Medulla oblongata (tissue), 1 donor: Measurements from ENCODE around the gene MC4R.
"Not testable (repeated sequence)": the region's sequence is repeated elsewhere in the genome, so short reads cannot be mapped to it uniquely, and the experiment has no call there.

Experiments
- DNase-seq: peaks from one replicate; pipeline ENCODE4 v3.0.0-alpha.2; 2015; ENCODE audit errors: extremely low spot score

The MC4R gene

DNA sequence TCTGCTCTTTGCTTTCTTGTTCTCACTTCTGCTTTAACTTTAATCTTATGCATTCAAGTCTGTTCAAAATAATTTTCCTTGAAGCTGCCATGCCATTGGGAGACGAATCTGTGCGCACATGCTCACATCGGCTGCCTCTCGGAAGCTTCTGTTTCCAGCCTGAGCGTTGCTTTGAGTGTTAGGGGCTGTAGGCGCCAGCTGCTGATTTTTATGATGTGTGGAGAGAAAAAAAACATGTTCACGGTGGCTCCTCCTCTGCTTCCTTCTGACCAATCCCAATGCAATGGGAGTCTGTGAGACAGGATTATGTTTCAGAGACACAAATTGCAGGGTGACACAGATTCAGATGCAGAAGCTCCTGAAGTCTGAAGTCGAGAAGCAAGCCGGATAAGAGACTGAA is at the start of gene MC4R:
Gene MC4R, minus strand, starts transcription at position 180 of the 400 bp plus-strand sequence. CDS start 426 bp downstream, outside the sequence.
- DNase-seq: peak; percentile 24

DNA sequence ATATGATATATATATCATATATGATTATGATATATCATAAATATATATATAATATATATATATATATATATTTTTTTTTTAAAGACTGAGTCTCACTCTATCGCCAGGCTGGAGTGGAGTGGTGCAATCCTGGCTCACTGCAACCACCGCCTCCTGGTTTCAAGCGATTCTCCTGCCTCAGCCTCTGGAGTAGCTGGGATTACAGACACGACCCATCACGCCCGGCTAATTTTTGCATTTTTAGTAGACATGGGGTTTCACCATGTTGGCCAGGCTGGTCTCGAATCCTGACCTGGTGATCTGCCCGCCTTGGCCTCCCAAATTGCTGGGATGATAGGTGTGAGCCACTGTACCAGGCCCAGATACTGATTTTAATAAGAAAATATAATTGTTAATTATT is 49.7 kb upstream of the MC4R start:
- DNase-seq: not testable (repeated sequence)

DNA sequence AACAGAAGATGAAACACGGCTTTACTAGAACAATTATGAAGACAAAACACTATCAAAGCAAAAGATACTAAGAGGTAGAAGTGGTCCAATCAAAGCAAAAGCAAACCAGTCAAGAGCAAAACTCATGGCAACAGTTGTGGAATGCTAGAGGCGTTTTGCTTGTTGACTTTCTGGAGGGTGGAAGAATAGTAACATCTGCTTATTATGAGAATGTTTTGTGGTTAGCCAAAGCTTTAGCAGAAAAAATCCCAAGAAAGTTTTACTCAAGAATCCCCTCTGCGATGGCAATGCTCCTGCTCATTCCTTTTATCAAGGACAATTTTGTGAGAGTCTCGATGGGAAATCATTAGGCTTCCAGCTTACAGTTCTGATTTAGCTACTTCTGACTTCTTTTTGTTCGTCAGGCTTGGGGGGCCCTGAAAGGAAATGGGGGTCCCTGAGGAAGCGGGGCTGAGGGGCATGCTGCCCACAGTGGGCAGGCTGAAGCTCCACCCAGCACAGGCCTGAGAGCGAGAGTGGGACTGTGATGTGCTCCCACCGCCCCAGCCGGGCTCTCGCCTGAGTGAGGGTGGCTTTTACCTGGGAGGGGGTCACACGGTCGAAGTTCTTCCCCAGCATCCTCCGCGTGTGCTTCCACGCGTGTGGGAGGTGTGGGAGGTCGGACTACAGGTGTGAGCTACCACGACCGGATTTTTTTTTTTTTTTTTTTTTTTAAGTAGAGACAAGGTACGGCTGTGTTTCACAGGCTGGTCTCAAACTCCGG is 49.0 kb upstream of the MC4R start:
- no peak for DNase-seq

DNA sequence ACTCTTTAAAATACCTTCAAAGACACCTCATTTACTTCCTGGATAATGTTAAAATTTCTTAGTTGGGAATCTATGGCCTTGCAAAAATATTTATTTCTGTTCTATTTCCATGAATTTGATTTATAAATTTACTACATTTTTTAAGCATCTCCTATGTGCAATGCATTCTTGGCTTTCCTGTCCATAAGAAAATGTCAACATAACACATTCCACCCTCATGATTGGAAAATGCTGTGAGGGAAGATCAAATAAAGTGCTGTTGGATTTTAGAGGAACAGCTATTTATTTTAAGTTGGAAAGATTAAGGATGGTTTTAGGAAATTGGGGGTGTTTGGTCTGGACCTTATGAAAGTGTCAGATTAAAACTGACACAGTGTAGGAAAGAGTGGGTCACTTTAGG is 45.4 kb upstream of the MC4R start:
- no peak for DNase-seq

DNA sequence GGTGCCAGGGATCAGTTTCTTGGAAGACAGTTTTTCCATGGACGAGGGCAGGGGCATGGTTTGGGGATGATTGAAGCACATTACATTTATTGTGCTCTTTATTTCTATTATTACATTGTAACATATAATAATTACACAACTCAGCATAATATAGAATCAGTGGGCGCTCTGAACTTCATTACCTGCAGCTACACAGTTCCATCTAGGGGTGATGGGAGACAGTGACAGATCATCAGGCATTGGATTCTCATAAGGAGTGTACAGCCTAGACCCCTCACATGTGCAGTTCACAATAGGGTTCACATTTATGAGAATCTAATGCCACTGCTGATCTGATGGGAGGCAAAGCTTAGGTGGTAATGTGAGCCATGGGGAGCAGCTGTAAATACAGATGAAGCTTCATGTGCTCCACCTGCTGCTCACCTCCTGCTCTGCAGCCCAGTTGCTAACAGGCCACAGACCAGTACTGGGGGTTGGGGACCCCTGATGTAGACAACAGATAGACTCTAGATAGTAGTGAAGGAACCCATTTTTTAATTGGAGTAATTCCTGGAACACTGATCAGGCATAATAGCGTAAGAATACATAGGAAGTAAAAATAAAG is 41.5 kb upstream of the MC4R start:
- DNase-seq: no peak

DNA sequence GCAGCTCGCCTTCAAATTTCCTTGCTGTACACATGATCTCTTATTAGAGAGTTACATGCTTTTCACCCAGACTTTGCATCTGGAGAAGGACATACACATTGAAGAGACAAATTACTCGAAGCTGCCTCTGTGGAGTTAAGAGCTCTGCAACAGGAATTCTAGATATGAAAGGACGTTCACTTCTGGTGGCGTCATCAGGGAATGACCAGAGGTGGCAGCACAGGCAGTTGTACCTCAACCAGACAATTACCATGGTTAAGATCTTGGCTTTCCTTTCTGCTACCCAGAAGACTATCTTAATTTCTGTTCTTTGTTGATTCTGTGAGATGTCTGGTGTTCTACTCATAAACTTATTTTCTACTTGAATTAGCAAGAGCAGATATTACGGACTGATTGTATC is 39.1 kb upstream of the MC4R start:
- DNase-seq: no peak

DNA sequence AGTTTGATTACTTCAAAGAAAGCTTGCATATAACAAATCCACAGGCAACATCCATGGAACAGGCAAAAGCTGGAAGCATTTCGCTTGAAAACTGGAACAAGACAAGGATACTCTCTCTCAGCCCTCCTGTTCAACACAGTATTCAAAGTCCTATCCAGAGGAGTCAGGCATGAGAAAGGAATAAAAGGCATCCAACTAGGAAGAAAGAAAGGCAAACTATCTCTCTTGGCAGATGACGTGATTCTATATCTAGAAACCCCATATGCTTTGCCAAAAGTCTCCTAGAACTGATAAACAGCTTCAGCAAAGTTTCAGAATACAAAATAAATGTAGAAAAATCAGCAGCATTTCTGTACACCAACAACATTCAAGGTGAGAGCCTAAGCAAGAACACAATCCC is 34.1 kb upstream of the MC4R start:
- DNase-seq: no peak

DNA sequence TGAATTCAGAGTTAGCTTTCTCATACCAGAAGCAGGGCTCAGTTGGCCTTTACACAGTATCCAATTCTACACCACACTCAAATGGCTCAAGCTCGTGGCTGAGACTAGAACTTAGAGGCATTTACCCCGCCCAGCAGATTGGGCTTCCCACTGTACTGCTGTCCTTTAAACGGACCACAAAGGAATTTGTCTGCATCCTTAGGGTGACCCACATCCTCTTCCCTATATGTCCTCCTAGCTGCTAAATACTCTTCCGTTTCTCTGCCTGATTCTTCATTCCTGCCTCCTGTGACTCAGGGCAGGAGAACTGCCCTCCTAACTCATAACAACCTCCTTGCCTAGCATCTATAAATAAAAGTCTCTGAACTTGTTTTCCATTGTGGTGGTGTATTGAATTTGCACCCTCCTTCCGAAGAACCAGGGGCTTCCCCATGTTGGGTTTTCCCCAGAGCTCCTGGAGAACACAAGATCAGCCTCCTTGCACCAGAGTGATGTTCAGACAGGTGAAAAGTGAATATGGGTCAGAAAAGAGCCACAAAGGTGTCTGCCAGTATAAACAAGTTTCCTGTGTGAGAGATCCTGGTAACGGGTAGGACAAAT is 32.0 kb upstream of the MC4R start:
- DNase-seq: no peak

DNA sequence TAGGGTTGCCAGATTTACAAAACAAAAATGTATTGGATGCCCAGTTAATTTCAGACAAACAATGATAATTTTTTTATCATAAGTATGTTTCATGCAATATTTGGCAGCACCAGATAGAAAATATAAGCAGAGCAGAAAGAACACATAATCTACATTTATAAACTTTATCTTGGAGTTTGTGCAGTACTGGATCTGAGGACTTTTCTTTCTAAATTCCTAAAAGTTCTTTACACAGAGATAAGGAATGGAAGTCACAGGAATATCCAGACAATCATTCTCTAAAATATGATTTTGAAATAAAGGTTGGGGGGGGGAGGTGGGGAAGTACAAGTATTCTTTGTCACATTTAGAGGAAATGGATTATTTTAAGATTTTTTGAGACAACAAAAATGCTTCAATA is 28.8 kb upstream of the MC4R start:
- DNase-seq: no peak

DNA sequence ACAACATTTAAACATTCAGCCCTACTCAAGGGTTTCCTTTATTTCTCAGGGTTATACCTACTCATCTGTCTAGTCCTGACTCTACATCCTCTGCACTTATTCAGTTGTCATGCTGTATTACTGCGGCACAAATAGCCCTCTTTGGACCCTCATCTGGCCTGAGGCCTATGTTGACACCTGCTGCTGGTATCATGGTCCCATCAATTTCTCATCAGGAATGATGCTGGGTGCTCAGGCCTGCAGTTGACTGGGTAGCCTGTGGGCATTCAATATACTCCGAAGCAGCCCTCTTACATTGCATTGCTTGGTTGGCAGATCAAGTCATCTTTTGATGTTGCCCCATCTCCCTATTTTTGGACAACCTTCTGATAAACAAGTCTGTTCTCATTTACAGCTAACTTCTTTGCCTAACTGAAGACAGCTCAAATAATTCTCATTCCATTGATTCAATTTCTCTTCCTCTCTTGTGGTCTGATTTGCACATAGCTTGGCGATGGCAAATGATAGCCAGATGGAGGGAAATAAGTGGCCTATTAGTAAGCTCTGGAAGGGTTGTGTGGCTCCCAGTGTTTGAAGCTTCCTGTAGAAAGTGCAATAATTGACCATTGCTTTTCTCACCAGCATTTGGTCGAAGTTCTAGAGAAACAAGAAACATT is 19.1 kb upstream of the MC4R start:
- DNase-seq: no peak

DNA sequence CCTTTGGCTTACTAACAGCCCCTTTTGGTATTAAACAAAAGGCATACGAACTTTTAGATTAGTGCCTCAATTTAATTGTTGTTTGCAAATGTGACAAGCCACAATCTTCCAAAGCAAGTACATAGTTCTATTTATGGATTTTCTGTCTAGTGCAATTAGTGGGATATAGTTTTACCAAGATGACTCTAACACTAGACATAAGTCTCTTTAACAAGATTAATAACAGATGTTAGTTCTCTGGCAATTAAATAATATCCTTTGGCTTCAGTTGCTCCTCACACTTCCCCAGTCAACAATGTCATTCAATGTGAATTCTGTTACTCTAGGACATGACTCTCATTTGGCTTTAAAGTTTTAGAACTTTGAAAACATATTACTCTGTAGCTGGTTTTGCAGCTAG is 16.7 kb upstream of the MC4R start:
- DNase-seq: no peak

DNA sequence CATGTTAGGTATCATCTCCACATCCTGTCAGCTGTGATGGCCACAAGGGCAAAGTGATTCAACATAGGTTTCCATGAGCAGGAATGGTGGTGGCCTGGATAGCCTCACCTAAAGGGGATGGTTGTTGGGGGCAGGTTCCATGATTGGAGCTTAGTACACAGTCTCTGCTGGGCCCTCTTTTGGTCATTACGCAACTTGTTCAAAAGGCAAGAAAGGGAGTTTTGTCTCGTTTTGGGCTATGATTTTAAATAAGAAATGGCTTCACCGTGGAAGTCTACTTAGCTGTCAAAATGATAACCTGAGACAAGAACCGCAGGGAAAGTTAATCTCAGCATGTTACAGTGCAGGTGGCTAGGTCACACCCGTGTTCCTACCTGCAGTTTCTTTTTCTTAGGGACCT is 13.1 kb upstream of the MC4R start:
- no peak for DNase-seq

DNA sequence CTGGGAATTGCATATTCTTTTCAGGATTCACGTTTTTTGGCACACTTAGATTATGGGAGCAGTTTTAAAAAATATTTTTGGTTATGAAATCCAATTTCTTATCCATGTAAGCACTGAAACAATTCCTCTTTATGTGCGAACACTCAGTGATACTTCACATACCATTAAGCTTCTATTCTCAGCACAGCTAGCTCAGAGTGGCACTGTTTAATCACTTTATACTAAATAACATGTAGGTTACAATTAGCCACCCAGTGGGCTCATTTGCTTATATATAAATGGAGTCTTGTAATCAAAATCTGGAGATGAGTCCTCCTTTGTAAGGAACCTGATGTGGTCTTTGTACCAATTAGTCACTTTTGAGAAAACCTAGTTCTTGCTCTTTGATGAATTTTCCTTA is 11.3 kb upstream of the MC4R start:
- no peak for DNase-seq

DNA sequence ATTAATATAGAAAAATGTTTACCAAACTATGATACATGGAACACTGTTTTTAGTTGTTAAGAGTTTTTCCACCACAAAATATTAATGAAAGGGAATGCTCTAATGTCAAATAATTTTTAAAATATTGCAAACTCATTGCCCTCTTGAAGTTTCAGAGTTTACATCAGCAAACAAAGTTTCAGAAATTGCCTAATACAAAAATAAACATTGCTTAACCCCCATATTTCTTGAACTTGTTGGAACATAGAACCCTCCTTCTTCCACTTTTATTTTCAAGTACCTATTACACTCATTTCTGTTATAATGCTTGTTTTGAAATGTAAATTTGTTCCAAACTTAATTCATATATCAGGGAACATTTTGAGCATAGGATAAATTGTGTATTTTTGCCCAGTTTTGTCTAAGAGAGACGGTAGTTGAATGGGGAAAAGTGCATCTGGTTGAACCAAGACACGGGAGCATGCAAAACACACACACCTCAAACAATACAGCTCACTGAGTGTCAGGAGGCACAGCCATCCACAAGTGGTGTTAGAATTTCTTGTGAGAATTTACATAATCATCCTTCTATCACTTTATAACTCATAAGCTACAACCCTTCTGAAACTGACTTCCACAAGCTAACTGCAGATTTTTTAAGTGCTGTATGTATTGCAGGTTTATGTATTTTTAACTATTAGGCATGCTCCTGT is 5.3 kb upstream of the MC4R start:
- no peak for DNase-seq

DNA sequence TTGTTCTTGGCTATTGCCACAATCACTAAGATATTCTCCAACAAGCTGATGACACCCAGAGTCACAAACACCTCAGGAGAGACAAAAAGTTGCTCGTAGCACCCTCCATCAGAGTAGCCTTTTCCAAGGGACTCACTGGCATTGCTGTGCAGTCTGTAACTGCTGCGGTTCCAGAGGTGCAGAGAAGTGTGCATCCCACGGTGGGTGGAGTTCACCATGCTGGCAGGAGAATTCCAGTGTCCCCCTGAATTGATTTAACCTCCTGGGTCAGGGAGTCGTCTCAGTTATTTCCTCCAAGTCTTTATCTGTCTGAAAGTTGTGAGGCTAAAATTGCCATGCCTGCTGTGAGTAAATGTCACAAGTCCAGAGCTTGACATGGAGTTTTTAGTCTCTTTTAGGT is 443 bp downstream of the MC4R start:
- no peak for DNase-seq

DNA sequence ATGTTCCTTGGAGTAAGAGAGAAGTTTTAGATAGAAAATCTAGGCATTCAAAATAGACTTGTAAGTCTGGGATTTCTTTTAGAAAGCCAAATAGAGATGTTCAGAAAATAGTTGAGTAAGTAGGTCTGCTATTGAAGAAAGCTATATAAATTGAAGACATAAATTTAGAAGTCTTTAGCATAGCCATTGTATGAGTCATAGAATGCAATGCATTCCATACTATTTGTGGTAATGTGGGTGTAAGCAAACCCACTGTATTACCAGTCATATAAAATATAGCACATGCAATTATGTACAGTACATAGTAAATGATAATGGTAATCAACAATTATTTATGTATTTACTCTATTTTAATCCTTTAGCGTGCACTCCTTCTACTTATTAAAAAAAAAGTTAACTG is 14.1 kb downstream of the MC4R start:
- DNase-seq: no peak

DNA sequence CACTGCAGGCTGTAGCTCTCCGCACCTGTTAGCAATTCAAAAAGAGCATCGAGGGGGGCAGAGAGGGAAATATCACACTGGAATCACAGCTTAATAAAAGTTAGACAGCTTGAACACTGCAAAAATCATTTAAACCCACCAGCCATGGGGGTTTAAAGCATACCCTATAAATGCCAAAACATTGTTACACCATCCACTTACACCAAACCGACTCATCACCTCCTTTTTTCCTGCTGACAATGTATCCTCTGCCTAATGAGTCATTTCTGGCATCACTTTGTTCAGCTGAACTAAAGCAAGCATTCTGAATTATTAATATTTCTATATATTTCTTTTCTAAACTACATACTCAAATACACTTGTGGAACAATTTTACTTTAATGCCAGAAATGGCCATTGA is 21.6 kb downstream of the MC4R start:
- no peak for DNase-seq

DNA sequence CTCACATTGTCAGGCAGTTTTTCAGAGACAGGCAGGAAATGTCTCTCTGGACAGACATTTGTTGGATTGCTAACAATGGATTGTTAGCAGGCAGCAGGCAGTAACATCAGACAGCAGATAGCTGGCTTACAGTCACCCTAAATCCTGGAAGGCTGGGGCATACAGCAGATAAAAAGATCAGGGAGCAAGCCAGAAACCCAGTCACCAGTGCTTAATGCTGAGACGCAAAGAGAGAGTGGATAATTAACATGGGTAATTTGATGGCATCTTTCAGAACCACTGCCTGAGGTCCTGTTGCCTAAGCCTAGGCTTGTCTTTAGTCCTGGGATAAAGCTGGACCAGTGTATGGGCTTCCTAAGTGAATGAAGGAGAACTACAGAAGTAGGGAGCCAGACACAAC is 22.4 kb downstream of the MC4R start:
- DNase-seq: no peak

DNA sequence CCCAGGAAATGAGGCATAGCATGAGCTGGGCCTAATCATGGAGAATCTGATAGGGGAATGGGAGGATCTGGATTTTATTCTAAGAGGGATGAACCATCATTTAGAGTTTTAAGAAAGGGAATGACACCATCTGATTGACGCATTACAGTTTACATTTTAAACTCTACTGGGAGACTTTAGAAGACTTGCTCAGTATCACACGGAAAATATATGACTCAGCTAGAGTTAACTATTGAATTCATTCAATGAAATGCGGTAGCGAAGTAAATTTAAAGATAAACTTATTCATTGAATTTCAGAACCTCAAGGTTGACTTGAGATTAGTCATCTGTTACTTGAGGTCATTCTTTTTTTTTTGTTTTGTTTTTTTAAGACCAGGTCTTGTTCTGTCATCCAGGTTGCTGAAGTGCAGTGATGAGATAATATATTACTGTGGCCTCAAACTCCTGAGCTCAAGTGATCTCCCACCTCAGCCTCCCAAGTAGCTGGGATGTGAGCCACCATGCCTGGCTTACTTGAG is 25.0 kb downstream of the MC4R start:
- no peak for DNase-seq

DNA sequence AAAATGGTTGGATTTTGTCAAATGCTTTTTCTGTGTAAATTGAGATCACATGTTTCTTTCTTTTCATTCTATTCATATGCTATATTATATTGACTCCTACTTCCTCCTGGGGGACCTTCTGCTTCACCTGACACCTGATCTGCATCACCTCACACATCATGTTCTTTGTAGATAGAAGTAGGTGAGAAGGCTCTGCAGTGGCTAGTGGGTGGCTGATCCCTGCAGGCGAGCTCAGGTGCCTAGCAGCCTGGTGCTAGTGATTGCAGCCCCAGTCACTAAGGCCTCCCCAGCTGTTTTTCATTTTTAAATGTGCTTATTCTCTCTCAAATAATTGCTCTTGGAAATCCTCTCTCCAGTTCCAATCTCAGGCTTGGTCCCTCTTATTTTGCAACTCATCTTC is 33.6 kb downstream of the MC4R start:
- DNase-seq: no peak

DNA sequence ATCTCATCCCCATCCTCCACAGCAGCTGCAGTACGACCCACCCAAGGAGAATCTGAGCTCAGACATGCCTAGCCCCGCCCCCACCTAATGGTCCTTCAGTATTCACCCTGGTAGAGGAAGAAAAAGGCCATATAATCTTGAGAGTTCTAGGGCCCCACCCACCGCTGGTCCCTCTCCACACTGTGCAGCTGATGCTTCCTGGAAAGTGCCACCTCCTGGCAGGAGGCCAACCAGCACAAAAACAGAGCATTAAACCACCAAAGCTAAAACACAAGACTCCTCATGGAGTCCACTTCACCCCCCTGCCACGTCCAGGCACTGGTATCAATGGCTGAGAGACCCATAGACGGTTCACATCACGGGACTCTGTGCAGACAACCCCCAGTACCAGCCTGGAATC is 40.7 kb downstream of the MC4R start:
- no peak for DNase-seq

DNA sequence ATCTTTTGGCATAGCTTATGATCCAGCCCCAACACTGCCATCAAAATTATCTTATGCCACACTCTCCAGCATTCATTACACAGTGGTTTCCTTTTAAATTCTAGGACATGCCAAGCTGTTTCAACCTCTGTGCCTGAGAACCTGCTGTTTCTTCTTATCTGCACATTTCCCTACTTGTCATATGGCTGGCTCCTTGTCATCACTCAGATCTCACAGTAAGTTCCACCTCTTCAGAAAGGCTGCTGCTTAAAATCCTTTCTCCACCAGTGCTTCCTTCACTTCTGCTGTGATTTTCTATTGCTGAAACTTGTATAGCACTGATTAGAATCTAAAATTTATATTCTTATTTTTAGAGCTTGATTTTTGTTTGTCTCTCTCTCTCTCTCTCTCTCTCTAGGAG is 43.4 kb downstream of the MC4R start:
- no peak for DNase-seq
